Ascending aorta (tissue), 2 donors: ENCODE data around the gene SRSF1. TPM values are rescaled to one million over a fixed set of nuclear protein-coding genes. Genes with fewer than 3 reads are reported as not detected.

Experiments used
- DNase-seq, 2 donors: peaks; one replicate each; pipeline ENCODE4 v3.0.0-alpha.2; 2019; ENCODE audit warnings: low spot score in 2 of 2
- H3K27ac ChIP-seq, 2 donors: fragments of 200-600 bp; sonication (generic); one replicate each; pipeline ENCODE4 v1.5.1; 2016 to 2017; ENCODE audit warnings: mild to moderate bottlenecking in 1 of 2
- H3K27me3 ChIP-seq: fragments of 200-600 bp; sonication (generic); one replicate; pipeline ENCODE4 v1.5.1; 2017
- H3K36me3 ChIP-seq, 2 donors: fragments of 200-600 bp; sonication (generic); one replicate each; pipeline ENCODE4 v1.5.1; 2016
- H3K4me1 ChIP-seq, 2 donors: fragments of 200-600 bp; sonication (generic); one replicate each; pipeline ENCODE4 v1.5.1; 2016 to 2017; ENCODE audit warnings: mild to moderate bottlenecking in 1 of 2
- H3K4me3 ChIP-seq, 2 donors: fragments of 200-600 bp; sonication (generic); one replicate each; pipeline ENCODE4 v1.5.1; 2016 to 2017; ENCODE audit warnings: mild to moderate bottlenecking in 1 of 2
- H3K9me3 ChIP-seq, 2 donors: fragments of 200-600 bp; sonication (generic); one replicate each; pipeline ENCODE4 v1.5.1; 2016
- intact Hi-C: fragments of 100-400 bp; cut with DNase I; formaldehyde crosslinking; loops from one replicate; pipeline ENCODE4 v1.15.1; 2023
- total RNA-seq: library from RNA; depleted of rRNA; stranded (reverse); fragments of >200 nt; gene quantifications from one replicate; pipeline ENCODE4 v1.1.0, GENCODE V29; 2016
- TF ChIP-seq, protein P1 (sequence below), 3 experiments: fragments of 200-600 bp in 2 of 3; fragments of 450-650 bp in 1 of 3; sonication (generic) in 2 of 3; IDR thresholded peaks; one replicate each; pipeline ENCODE4 v1.5.1; 2016 to 2019; ENCODE audit warnings: antibody characterized with exemption in 3 of 3, mild to moderate bottlenecking in 1 of 3, moderate library complexity in 1 of 3

SRSF1 gene
- total RNA-seq, 1 donor from 2014 or later = 89.4 TPM

- peaks cover 4 to 32% of the 10 kb centered on the region in 2 donors for H3K4me1 ChIP-seq
- H3K36me3 ChIP-seq = peaks cover 25 to 53% of the 10 kb centered on the region in 2 donors
These were observed 4.1 kb downstream of the SRSF1 start for GRCh38 chr17:58002973-58003372.

DNA sequence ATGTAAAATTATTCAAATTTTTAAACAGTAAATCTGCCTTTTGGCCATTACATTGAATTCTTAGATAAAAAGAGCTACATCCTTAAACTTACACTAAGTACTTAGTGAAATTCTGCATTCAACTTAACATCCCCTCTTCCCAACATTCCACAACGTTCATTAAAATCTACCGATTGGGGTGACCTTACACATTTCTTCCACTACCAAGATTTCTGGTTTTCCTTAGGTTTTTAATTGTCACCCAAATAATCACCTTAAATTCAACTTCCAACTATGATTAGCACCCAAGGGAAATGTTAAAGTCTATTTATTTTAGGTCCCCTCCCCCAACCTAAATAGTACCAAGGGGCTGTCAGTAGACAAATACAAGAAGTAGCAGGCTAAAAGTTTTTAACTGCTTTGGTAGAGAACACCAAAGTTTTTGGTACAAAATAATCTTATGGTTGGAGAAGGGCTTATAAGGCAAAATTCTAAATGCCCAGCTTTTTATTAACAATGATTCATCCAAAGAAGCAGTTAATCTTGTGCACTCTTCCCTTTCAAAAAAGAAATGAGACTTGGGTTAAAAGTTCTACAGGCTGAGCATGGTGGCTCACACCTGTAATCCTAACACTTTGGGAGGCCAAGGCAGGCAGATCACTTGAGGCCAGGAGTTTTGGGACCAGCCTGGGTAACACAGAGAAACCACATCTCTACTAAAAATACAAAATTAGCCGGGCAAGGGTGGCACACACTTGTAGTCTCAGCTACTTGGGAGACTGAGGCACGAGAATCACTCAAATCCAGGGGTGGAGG, 4.7 kb downstream of the SRSF1 start:
- intact Hi-C loops = loop anchor here (10.0 kb wide), 1 partner anchor 898 kb away; no protein-coding TSS in a partner anchor
- DNase-seq = no peak
- Histone ChIP-seq H3K9me3 (no peaks in the 10 kb centered on the region), H3K4me1 (peaks cover 4 to 32% of the 10 kb centered on the region in 2 donors), H3K27ac (no peak overlapping the region), H3K4me3 (no peak overlapping the region), H3K27me3 (no peaks in the 10 kb centered on the region), H3K36me3 (peaks cover 25 to 58% of the 10 kb centered on the region in 2 donors)
- TF ChIP-seq, protein P1, sequence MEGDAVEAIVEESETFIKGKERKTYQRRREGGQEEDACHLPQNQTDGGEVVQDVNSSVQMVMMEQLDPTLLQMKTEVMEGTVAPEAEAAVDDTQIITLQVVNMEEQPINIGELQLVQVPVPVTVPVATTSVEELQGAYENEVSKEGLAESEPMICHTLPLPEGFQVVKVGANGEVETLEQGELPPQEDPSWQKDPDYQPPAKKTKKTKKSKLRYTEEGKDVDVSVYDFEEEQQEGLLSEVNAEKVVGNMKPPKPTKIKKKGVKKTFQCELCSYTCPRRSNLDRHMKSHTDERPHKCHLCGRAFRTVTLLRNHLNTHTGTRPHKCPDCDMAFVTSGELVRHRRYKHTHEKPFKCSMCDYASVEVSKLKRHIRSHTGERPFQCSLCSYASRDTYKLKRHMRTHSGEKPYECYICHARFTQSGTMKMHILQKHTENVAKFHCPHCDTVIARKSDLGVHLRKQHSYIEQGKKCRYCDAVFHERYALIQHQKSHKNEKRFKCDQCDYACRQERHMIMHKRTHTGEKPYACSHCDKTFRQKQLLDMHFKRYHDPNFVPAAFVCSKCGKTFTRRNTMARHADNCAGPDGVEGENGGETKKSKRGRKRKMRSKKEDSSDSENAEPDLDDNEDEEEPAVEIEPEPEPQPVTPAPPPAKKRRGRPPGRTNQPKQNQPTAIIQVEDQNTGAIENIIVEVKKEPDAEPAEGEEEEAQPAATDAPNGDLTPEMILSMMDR (IDR thresholded peaks at IDR 0.05) = no peak

More at GRCh38 chr17:58002973-58003372, 4.1 kb downstream of the SRSF1 start:
- TF ChIP-seq, protein P1 (IDR thresholded peaks at IDR 0.05) = no peak
- DNase-seq = no peak
- intact Hi-C loops = loop anchor here (10.0 kb wide), 1 partner anchor 898 kb away; no protein-coding TSS in a partner anchor
- Histone ChIP-seq H3K9me3 (no peaks in the 10 kb centered on the region), H3K27me3 (no peaks in the 10 kb centered on the region), H3K4me3 (no peak overlapping the region), H3K27ac (no peak overlapping the region)

DNA sequence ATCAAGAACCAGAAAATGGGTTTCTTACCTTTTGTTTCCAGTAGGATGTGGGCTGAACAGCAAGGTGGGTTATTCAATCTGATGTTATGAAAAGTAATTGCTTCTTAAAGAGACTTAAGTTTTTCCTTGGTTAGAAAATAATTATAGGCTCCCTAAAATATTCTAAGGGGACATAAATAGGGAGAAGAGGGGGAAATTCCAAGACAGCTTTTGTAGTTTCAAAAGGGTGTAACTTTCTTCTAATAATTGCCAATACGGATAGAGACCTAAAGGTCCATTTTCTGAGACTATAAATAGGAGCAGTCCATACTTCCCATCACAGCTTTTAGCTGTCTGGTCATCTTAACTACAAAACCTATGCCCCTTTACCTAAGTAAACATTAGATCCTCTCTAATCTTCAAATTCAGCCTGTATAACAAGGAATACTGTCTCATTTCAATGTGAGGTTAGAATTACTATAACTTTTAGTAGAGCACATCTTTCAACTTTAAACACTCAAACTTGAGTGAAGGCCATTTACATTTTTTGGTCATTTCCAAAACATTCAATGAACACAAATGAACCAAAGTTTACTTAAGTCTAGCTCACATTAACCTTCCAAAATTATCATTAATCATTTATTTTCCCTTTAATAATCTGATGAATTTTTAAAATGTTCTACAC, 5.5 kb downstream of the SRSF1 start:
- H3K9me3 ChIP-seq = no peaks in the 10 kb centered on the region
- intact Hi-C loops = loop anchor here (10.0 kb wide), 1 partner anchor 897 kb away; no protein-coding TSS in a partner anchor
- no peak overlapping the region for H3K27ac ChIP-seq
- peaks cover 25 to 59% of the 10 kb centered on the region in 2 donors for H3K36me3 ChIP-seq
- H3K4me1 ChIP-seq = peaks cover 4 to 32% of the 10 kb centered on the region in 2 donors
- H3K27me3 ChIP-seq = no peaks in the 10 kb centered on the region
- no peak for DNase-seq
- H3K4me3 ChIP-seq = no peak overlapping the region
- TF ChIP-seq, protein P1 (IDR thresholded peaks at IDR 0.05) = no peak

- intact Hi-C loops = loop anchor here (1.0 to 10.0 kb wide), 2 partner anchors 141 to 895 kb away; no protein-coding TSS in a partner anchor
- no peak overlapping the region for H3K4me3 ChIP-seq
- no peak for DNase-seq
- H3K36me3 ChIP-seq = peaks cover 16 to 46% of the 10 kb centered on the region in 2 donors
- no peaks in the 10 kb centered on the region for H3K9me3 ChIP-seq
- no peaks in the 10 kb centered on the region for H3K27me3 ChIP-seq
- TF ChIP-seq, protein P1 (IDR thresholded peaks at IDR 0.05) = peak; percentile 71 to 81 (median 73)
- no peak overlapping the region for H3K27ac ChIP-seq
- peaks cover 0 to 16% of the 10 kb centered on the region in 2 donors for H3K4me1 ChIP-seq
These were observed 7.5 kb downstream of the SRSF1 start for GRCh38 chr17:57999496-58000017.

DNA sequence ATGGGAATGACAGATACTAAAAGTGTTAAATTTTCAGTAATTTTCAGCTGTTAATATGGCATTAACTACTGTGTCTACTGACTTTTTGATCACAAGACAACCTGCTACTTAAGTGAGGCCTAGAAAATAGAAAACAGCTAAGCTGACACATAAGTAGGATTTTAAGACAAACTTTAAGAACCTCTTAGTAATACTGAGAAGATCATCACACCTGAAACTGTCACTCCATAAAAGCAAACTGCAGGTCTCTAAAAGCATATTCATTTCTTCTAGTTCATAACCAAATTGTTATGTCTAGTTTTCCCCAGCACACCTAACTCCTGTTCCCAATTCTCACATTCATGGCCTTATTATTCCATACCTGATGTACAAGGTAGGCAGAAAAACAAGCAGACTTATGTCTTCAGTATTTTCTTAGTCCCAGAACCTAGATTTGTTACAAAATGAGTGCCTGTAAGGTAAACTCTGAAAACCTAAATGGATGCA, 8.0 kb downstream of the SRSF1 start:
- H3K27me3 ChIP-seq = no peaks in the 10 kb centered on the region
- DNase-seq = no peak
- no peaks in the 10 kb centered on the region for H3K9me3 ChIP-seq
- H3K4me1 ChIP-seq = peaks cover 0 to 12% of the 10 kb centered on the region in 2 donors
- H3K4me3 ChIP-seq = no peak overlapping the region
- TF ChIP-seq, protein P1 (IDR thresholded peaks at IDR 0.05) = no peak
- H3K27ac ChIP-seq = no peak overlapping the region
- peaks cover 12 to 41% of the 10 kb centered on the region in 2 donors for H3K36me3 ChIP-seq
- intact Hi-C loops = loop anchor here (1.0 kb wide), 1 partner anchor 141 kb away; no protein-coding TSS in a partner anchor
